Neural crest cell (in vitro differentiated cells): ENCODE data around the gene HUS1B. TPM values are rescaled to one million over a fixed set of nuclear protein-coding genes. Genes with fewer than 3 reads are reported as not detected.

Experiments used
- DNase-seq: peaks from one replicate; pipeline ENCODE4 v3.0.0; 2021; ENCODE audit warnings: low read depth, mixed read lengths, low spot score
- H3K27ac Mint-ChIP-seq: one replicate; pipeline ENCODE4 v1.8.0; 2021; ENCODE audit warnings: mild to moderate bottlenecking, mixed read lengths; ENCODE audit not compliant: unreplicated experiment
- H3K27me3 Mint-ChIP-seq: 2 replicates; pipeline ENCODE4 v1.8.0; 2021; ENCODE audit warnings: low read depth, mild to moderate bottlenecking, mixed read lengths
- H3K36me3 Mint-ChIP-seq: 2 replicates; pipeline ENCODE4 v1.8.0; 2021; ENCODE audit warnings: low read depth, mild to moderate bottlenecking, mixed read lengths
- H3K4me1 Mint-ChIP-seq: 2 replicates; pipeline ENCODE4 v1.8.0; 2021; ENCODE audit warnings: mixed read lengths
- H3K4me3 Mint-ChIP-seq: one replicate; pipeline ENCODE4 v1.8.0; 2021; ENCODE audit warnings: mild to moderate bottlenecking, mixed read lengths
- H3K9me3 Mint-ChIP-seq: 2 replicates; pipeline ENCODE4 v1.8.0; 2021; ENCODE audit warnings: mixed read lengths
- CTCF ChIP-seq: fragments of 200-600 bp; sonication (generic); conservative IDR thresholded peaks from 2 replicates; pipeline ENCODE4 v1.5.0; 2021; ENCODE audit warnings: antibody characterized with exemption, mild to moderate bottlenecking
- total RNA-seq: library from RNA; stranded (reverse); gene quantifications from 2 replicates; pipeline ENCODE4 v1.2.1, GENCODE V29; 2021

Gene HUS1B
- total RNA-seq, 1 donor from 2014 or later = 0.40 TPM

- Mint-ChIP-seq H3K9me3 (no peaks in the 10 kb centered on the region), H3K4me1 (peaks cover 3% of the 10 kb centered on the region), H3K27ac (no peak overlapping the region), H3K36me3 (peaks cover 15% of the 10 kb centered on the region), H3K4me3 (no peak overlapping the region), H3K27me3 (no peaks in the 10 kb centered on the region)
- TF ChIP-seq CTCF = no peak
- DNase-seq = no peak
Observed at GRCh38 chr6:620950-621349, 36.0 kb downstream of the HUS1B start.

GRCh38 chr6:620166-620565 is 36.7 kb downstream of the HUS1B start:
- no peak for TF ChIP-seq CTCF
- H3K27me3 Mint-ChIP-seq = no peaks in the 10 kb centered on the region
- H3K4me3 Mint-ChIP-seq = no peak overlapping the region
- no peak overlapping the region for H3K27ac Mint-ChIP-seq
- H3K36me3 Mint-ChIP-seq = peaks cover 16% of the 10 kb centered on the region
- peaks cover 2% of the 10 kb centered on the region for H3K4me1 Mint-ChIP-seq
- no peaks in the 10 kb centered on the region for H3K9me3 Mint-ChIP-seq
- no peak for DNase-seq

- no peaks in the 10 kb centered on the region for H3K9me3 Mint-ChIP-seq
- H3K36me3 Mint-ChIP-seq = peaks cover 16% of the 10 kb centered on the region
- no peak for DNase-seq
- peaks cover 3% of the 10 kb centered on the region for H3K4me1 Mint-ChIP-seq
- no peak overlapping the region for H3K4me3 Mint-ChIP-seq
- no peak overlapping the region for H3K27ac Mint-ChIP-seq
- no peaks in the 10 kb centered on the region for H3K27me3 Mint-ChIP-seq
- no peak for TF ChIP-seq CTCF
Observed at GRCh38 chr6:617456-618100, 39.3 kb downstream of the HUS1B start.

GRCh38 chr6:613981-614380 is 42.9 kb downstream of the HUS1B start:
- Mint-ChIP-seq H3K27me3 (no peaks in the 10 kb centered on the region), H3K27ac (peak overlapping the region; percentile 62), H3K4me1 (peaks cover 5% of the 10 kb centered on the region), H3K36me3 (peaks cover 14% of the 10 kb centered on the region), H3K9me3 (no peaks in the 10 kb centered on the region), H3K4me3 (no peak overlapping the region)
- TF ChIP-seq CTCF = no peak
- no peak for DNase-seq

- Mint-ChIP-seq H3K27me3 (no peaks in the 10 kb centered on the region), H3K4me1 (peaks cover 5% of the 10 kb centered on the region), H3K36me3 (peaks cover 8% of the 10 kb centered on the region), H3K4me3 (no peak overlapping the region), H3K27ac (no peak overlapping the region), H3K9me3 (no peaks in the 10 kb centered on the region)
- TF ChIP-seq CTCF = no peak
- DNase-seq = no peak
Observed at GRCh38 chr6:611928-612327, 45.0 kb downstream of the HUS1B start.
